ENCODE data around the gene USP46.
A peak's percentile ranks its signal among the peaks of the same experiment; 100 is the strongest.

Gene USP46

GRCh38 chr4:52550186-52550585 lies 108.9 kb downstream of the USP46 start:
- no peaks in the 10 kb centered on the region for H3K9me3 Mint-ChIP-seq
- H3K36me3 Mint-ChIP-seq: no peaks in the 10 kb centered on the region
- H3K4me1 Mint-ChIP-seq: no peaks in the 10 kb centered on the region
- H3K27me3 Mint-ChIP-seq: peaks cover 10% of the 10 kb centered on the region
- H3K4me3 Mint-ChIP-seq: no peak overlapping the region
- H3K27ac Mint-ChIP-seq: no peak overlapping the region
- no peak for ATAC-seq

GRCh38 chr4:52548818-52549570 lies 110.1 kb downstream of the USP46 start:
- Mint-ChIP-seq H3K9me3 (no peaks in the 10 kb centered on the region), H3K27ac (no peak overlapping the region), H3K4me3 (no peak overlapping the region), H3K4me1 (no peaks in the 10 kb centered on the region), H3K27me3 (peaks cover 10% of the 10 kb centered on the region), H3K36me3 (no peaks in the 10 kb centered on the region)
- no peak for ATAC-seq

GRCh38 chr4:52546449-52546848 lies 112.7 kb downstream of the USP46 start:
- H3K36me3 Mint-ChIP-seq: no peaks in the 10 kb centered on the region
- H3K27ac Mint-ChIP-seq: no peak overlapping the region
- no peaks in the 10 kb centered on the region for H3K9me3 Mint-ChIP-seq
- no peak overlapping the region for H3K4me3 Mint-ChIP-seq
- peaks cover 10% of the 10 kb centered on the region for H3K27me3 Mint-ChIP-seq
- no peaks in the 10 kb centered on the region for H3K4me1 Mint-ChIP-seq
- ATAC-seq: no peak

- peak; percentile 61 for ATAC-seq
- H3K9me3 Mint-ChIP-seq: no peaks in the 10 kb centered on the region
- H3K4me1 Mint-ChIP-seq: no peaks in the 10 kb centered on the region
- no peak overlapping the region for H3K27ac Mint-ChIP-seq
- no peaks in the 10 kb centered on the region for H3K36me3 Mint-ChIP-seq
- no peak overlapping the region for H3K4me3 Mint-ChIP-seq
- peaks cover 10% of the 10 kb centered on the region for H3K27me3 Mint-ChIP-seq
These were observed 113.7 kb downstream of the USP46 start for GRCh38 chr4:52545099-52546069.

Measured in stimulated activated memory B cell treated with anti-CD40 and anti-IgM and Interleukin-4, amounts not matched to agents 10 μg/mL and 1 μg/mL and 100 μg/mL, for 72 hours (primary cell).